DMS153 treated with DMSO at 0.1 percent for 48 hours (cell line): ENCODE measurements around the gene LIN28B.
"Not testable (repeated sequence)": the region's sequence is repeated elsewhere in the genome, so short reads cannot be mapped to it uniquely, and the experiment has no call there.

Source experiments
- DNase-seq: peaks from one replicate; lab custom pipeline; 2025; ENCODE audit not compliant: unreplicated experiment; lab: John Stamatoyannopoulos, UW

The LIN28B gene

GRCh38 chr6:104955927-104956730 lies 778 bp upstream of the LIN28B start:
- DNase-seq: no peak

GRCh38 chr6:104957301-104958177 lies 632 bp downstream of the LIN28B start:
- DNase-seq: no peak

GRCh38 chr6:104958178-104959025 lies 1.5 kb downstream of the LIN28B start:
- DNase-seq: no peak

GRCh38 chr6:104959026-104959858 lies 2.3 kb downstream of the LIN28B start:
- no peak for DNase-seq

GRCh38 chr6:104969108-104969507 lies 12.2 kb downstream of the LIN28B start:
- DNase-seq: no peak

- no peak for DNase-seq
These were observed 13.1 kb downstream of the LIN28B start for GRCh38 chr6:104969785-104970581.

GRCh38 chr6:104973404-104973803 lies 16.5 kb downstream of the LIN28B start:
- DNase-seq: no peak

- DNase-seq: no peak
These were observed 26.4 kb downstream of the LIN28B start for GRCh38 chr6:104983296-104983695.

- DNase-seq: no peak
These were observed 26.9 kb downstream of the LIN28B start for GRCh38 chr6:104983776-104984175.

- DNase-seq: no peak
These were observed 27.9 kb downstream of the LIN28B start for GRCh38 chr6:104984831-104985230.

GRCh38 chr6:104985875-104986274 lies 29.0 kb downstream of the LIN28B start:
- not testable (repeated sequence) for DNase-seq

GRCh38 chr6:104986625-104987024 lies 29.7 kb downstream of the LIN28B start:
- DNase-seq: no peak

GRCh38 chr6:104987218-104987617 lies 30.3 kb downstream of the LIN28B start:
- DNase-seq: no peak

- DNase-seq: no peak
These were observed 33.2 kb downstream of the LIN28B start for GRCh38 chr6:104990085-104990484.

- DNase-seq: not testable (repeated sequence)
These were observed 34.2 kb downstream of the LIN28B start for GRCh38 chr6:104991062-104991461.

- not testable (repeated sequence) for DNase-seq
These were observed 36.7 kb downstream of the LIN28B start for GRCh38 chr6:104993576-104993975.

GRCh38 chr6:104995989-104996617 lies 39.2 kb downstream of the LIN28B start:
- no peak for DNase-seq

- DNase-seq: no peak
These were observed 44.2 kb downstream of the LIN28B start for GRCh38 chr6:105001063-105001462.

GRCh38 chr6:105001906-105002305 lies 45.0 kb downstream of the LIN28B start:
- no peak for DNase-seq
